ENCODE measurements around the gene DUS1L. TPM values are rescaled to one million over a fixed set of nuclear protein-coding genes. Genes with fewer than 3 reads are reported as not detected.

Gene DUS1L
- total RNA-seq = 67.7 TPM
- long read RNA-seq, transcript DUS1L-212 (4 exons, 657 nt) = major isoform, 5 of 292 reads
- long read RNA-seq, partial matches to known transcripts = 16 of 292 reads
- long read RNA-seq, other reads (novel, unspliced or antisense) = 269 of 292 reads

GRCh38 chr17:82065638-82066303 lies at the start of gene DUS1L:
Gene DUS1L, minus strand, starts transcription at chr17:82065804. Its CDS starts 745 bp downstream, at chr17:82065059.
- intact Hi-C loops (cut with micrococcal nuclease) = no loop called here
- peak; percentile 82 for DNase-seq
- ATAC-seq = peak; percentile 87

DNA sequence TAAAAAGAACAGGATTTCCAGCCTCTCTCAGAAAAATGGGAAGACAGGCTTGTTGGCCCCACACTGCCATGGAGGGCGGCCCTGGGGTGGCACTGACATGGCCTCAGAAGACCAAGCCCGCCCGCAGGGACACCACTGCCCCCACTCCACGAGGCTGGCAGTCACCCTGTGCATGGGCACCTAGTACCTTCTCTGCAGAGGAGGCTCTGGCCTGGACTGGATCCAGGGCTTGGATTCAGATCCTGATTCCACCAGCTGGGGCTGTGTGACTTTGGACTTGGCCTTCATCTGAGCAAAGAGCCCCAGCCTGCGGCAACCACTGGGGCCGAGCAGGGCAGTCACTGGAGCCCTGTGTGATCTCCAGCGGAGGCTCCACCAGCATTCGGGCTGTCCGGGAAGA lies 49.3 kb upstream of the DUS1L start:
- intact Hi-C loops (cut with micrococcal nuclease) = no loop called here
- DNase-seq = no peak
- no peak for ATAC-seq

- ATAC-seq (no peak), DNase-seq (no peak)
- intact Hi-C loops (cut with micrococcal nuclease) = no loop called here
Observed at GRCh38 chr17:82114447-82114846, 48.8 kb upstream of the DUS1L start.

DNA sequence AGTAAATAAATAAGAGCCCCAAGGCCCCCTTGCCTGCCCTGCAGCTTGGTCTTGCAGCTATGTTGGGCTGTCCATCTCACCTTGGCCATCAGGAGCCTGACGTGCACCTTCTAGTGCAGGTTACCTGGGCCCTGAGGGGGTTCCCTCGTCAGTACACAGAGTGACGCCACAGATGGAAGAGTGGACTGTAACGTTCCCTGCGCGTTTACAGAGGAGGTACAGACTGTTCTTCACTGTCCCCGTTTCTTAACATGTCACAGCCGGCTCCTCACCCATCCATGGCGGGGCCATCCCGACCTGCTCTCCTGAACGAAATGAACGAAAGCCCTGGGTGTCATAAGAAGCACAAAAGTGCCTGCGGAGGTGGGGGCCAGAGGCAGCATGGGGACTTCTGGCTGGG lies 48.3 kb upstream of the DUS1L start:
- no peak for DNase-seq
- intact Hi-C loops (cut with micrococcal nuclease) = no loop called here
- ATAC-seq = no peak

- intact Hi-C loops (cut with micrococcal nuclease) = no loop called here
- no peak for DNase-seq
- no peak for ATAC-seq
Observed at GRCh38 chr17:82113422-82113821, 47.8 kb upstream of the DUS1L start.

DNA sequence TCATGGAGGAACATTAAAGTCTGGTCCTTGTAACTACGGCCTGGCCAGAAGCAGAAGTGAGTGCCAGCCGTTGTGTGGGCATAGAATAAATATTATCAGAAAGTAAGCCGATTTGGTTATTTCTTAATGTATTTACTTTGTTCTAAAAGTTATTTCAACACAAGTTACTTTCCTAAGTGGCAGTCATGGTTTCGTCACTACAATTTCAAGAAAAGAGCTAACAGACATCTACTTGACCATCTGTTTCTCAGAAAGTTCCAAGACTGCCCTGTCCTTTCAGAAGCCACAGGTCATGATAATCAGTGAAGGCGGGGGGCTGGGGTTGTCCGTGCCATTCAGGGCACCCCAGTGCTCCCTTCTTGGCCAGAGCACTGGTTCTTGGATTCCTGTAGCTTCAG lies 47.3 kb upstream of the DUS1L start:
- ATAC-seq (no peak), DNase-seq (no peak)
- intact Hi-C loops (cut with micrococcal nuclease) = no loop called here

DNA sequence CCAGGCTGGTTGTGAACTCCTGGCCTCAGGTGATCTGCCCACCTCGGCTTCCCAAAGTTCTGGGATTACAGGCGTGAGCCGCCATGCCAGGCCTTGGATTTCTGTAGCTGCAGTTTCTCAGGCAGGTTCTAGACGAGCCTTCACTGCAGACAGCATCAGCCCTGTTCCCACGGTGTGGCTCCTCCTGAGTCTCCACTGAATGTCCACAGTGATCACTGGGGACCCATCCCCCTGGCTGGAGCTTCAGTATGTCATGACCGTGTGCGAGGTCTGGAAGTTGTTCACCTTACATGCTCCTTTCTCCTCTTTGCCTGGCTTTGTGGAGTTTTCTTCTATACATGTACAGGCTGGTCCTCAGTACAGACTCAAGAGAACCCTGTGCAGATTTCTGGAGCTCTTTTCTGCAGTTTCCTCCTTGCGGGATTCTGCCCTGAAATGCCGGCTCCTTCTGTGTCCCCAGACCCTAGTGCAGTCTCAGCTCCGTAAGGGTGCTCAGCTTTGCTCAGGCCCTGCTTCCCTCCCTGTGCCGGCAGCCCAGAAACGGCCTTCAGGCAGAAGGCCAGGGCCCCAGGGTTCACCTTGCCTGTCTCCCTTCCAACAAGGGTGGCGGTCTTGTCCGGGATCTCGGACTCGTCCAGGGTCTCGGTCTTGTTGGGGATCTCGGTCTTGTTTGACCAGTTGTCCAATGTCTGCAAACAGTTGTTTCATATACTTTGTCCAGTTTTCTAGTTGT lies 46.7 kb upstream of the DUS1L start:
- no peak for ATAC-seq
- intact Hi-C loops (cut with micrococcal nuclease) = no loop called here
- no peak for DNase-seq

DNA sequence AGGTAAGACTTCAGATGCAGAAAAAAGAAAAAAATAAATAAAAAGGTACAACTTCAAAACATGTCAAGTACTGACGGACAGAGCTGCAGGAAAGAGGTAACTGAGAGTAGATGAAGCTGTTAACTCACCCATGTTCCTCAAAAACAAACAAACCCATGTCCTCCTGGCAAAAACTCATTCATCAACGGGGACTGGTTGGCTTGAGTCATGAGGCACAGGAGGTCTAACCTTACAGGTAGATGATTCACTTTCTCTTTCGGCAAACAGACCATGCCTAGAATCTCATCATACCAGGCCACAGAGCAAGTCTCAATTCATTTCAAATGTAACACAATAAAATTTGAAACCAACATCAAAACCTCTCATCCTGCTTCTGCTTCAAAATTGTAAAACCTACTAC lies 44.7 kb upstream of the DUS1L start:
- intact Hi-C loops (cut with micrococcal nuclease) = no loop called here
- DNase-seq (no peak), ATAC-seq (no peak)

DNA sequence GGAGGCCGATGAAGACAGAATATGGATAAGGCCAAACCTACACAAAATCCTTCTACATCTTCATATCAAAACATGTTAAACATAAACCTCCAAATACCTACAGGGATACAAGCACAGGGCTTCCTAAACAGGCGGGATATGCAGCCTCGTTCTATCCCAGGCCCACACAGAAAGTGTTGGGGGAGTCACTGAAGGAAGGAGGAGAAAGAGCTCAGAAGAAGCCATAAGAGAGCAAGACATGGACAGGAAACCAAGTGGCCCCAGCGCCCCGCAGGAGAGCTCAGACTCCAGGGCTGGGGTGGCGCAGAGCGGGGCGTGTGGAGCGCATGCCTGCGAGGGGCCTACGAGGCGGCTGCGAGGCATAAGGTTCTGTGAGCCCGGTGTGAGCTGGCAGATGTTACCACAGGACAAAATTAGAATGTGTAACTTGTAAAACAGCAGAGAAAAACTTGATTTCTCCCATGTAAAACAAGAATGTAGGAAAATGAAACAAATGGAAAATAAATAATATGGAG lies 43.4 kb upstream of the DUS1L start:
- no peak for DNase-seq
- no peak for ATAC-seq
- intact Hi-C loops (cut with micrococcal nuclease) = no loop called here

- DNase-seq (no peak), ATAC-seq (no peak)
- intact Hi-C loops (cut with micrococcal nuclease) = no loop called here
Observed at GRCh38 chr17:82108496-82108945, 42.9 kb upstream of the DUS1L start.

DNA sequence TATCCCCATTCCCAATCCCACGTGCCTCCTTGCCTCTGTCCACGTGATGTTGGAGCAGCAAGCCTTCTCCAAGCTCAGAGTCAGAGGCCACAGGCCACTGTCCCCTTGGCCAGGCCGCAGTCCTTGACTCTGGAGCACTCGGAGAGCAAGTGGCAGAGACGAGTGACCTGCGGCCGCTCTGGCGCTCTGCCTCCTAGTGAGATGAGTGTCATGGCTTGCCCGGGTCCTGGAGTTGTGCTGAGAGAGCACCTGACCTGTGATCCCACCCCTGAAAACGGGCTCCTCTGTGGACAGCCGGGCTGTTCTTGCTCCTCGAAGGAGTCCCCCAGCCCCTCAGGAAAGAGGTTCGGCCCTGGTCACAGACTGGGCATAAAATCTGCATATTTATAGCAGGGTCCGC lies 42.4 kb upstream of the DUS1L start:
- intact Hi-C loops (cut with micrococcal nuclease) = no loop called here
- no peak for ATAC-seq
- DNase-seq = no peak

GRCh38 chr17:82107341-82107860 lies 41.8 kb upstream of the DUS1L start:
- no peak for DNase-seq
- no peak for ATAC-seq
- intact Hi-C loops (cut with micrococcal nuclease) = no loop called here

DNA sequence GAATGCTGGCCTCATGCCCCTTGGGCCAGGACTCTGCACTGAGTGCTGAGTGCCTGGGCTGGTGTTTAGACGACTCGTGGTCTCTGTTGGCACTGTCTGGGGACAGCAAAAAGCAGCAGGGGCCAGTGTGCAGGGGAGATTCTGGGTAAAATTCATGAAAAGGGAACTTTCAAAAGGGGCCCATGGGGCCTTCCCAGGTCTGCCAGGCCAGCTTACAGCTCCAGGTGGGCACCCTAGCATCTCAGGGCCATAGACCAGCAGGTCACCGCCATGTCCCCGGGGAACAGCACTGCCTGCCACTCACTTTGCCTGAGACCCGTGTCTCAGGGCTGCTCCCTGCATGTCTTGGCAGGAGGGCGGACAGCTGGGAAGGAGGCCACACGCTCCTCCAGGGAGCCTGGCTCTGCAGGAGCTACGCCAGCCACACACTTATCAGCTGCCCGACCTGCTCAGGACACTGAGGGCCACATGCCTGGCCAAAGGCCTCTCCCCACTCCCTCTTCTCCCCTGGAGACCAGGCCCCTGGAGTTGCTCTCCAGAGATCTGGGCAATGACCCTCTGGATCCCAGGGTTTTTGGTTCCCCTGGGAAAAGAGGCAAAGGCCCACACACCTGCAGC lies 41.2 kb upstream of the DUS1L start:
- no peak for ATAC-seq
- intact Hi-C loops (cut with micrococcal nuclease) = no loop called here
- DNase-seq = no peak

DNA sequence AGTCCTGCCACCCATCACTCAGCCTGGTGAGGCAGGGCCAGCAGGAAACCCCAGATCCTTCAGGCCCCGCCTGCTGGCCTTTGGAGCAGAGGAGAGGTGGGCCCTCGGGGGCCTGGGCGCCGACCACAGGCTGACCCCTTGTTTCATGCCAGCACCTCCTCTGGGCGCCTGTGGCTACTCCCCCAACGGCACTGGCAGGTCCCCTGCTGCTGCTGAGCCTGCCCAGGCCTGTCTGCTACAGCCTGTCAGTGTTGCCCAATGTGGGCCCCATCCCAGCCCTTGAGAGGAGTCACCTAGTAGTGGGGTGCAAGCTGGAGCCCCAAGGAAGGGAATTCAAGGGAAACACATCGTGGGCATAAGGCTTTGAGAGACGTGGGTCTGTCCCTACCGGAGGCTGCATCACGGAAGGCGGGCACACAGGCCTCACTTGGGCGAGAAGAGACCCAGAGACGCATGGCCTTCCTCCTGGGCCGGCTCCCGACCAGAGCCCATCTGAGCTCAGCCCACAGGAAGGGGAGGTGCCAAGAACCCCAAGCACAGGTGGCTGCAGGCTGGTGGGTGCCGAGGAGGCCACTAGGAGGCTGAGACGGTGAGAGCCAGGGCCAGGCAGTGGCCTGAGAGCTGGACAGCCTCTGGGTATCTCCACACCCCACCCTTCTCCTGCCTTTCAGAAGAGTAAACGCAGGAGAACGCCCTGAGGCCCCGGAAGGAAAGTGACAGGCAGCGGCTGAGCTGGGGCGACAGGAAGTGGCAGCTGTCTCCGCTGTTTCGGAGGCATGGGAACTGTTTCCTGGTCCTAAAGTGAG lies 40.5 kb upstream of the DUS1L start:
- DNase-seq (peak; percentile 60), ATAC-seq (peak; percentile 42)
- intact Hi-C loops (cut with micrococcal nuclease) = no loop called here

- DNase-seq = no peak
- intact Hi-C loops (cut with micrococcal nuclease) = no loop called here
- no peak for ATAC-seq
Observed at GRCh38 chr17:82105417-82105881, 39.8 kb upstream of the DUS1L start.

DNA sequence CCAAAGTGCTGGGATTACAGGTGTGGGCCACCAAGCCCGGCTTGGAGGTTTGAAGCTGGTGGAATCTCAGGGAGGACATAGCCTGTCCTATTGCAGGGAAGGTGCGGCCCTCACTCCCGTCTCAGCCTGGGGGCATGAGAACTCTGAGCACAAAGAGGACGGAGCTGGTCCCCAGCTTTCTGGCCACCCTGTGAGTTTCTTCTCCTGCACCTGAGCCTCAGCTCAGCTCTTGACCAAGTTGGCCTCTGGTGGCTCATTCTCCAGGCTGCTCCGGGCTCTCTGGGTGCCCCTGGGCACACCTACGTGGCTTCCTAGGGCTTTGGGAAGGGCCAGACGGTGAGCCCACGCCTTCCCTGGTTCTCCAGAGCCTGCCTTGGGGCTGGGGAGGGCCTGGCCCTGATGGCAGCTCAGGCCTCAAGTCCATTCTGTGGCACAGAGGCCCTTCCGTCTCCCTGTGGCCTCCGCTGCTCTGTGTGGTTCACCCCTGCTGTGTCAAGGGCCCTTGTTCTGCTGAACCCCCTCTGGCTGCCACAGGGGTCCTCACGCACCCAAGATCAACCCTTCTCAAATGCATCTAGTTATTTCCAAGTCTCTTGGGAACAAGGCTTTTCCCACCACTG lies 39.3 kb upstream of the DUS1L start:
- DNase-seq = no peak

GRCh38 chr17:82103553-82104451 lies 38.2 kb upstream of the DUS1L start:
- DNase-seq (peak; percentile 71), ATAC-seq (peak; percentile 26)

More for the DNA sequence above, 39.3 kb upstream of the DUS1L start:
- intact Hi-C loops (cut with micrococcal nuclease) = no loop called here
- no peak for ATAC-seq

More at GRCh38 chr17:82103553-82104451, 38.2 kb upstream of the DUS1L start:
- intact Hi-C loops (cut with micrococcal nuclease) = no loop called here

All from left ventricle myocardium superior (tissue), 1 donor.